Measurements from ENCODE around the gene ABHD18.
"Not testable (repeated sequence)": the region's sequence is repeated elsewhere in the genome, so short reads cannot be mapped to it uniquely, and the experiment has no call there.

DNA sequence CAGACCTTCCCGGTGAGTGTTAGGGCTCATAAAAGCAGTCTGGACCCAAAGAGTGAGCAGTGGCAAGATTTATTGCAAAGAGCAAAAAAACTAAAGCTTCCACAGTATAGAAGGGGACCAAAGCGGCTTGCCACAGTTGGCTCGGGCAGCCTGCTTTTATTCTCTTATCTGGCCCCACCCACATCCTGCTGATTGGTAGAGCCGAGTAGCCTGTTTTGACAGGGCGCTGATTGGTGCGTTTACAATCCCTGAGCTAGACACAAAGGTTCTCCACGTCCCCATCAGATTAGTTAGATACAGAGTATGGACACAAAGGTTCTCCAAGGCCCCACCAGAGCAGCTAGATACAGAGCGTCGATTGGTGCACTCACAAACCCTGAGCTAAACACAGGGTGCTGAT is 81.8 kb downstream of the ABHD18 start:
- TF ChIP-seq, protein P1, sequence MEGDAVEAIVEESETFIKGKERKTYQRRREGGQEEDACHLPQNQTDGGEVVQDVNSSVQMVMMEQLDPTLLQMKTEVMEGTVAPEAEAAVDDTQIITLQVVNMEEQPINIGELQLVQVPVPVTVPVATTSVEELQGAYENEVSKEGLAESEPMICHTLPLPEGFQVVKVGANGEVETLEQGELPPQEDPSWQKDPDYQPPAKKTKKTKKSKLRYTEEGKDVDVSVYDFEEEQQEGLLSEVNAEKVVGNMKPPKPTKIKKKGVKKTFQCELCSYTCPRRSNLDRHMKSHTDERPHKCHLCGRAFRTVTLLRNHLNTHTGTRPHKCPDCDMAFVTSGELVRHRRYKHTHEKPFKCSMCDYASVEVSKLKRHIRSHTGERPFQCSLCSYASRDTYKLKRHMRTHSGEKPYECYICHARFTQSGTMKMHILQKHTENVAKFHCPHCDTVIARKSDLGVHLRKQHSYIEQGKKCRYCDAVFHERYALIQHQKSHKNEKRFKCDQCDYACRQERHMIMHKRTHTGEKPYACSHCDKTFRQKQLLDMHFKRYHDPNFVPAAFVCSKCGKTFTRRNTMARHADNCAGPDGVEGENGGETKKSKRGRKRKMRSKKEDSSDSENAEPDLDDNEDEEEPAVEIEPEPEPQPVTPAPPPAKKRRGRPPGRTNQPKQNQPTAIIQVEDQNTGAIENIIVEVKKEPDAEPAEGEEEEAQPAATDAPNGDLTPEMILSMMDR (IDR thresholded peaks at IDR 0.05): not testable (repeated sequence)
- not testable (repeated sequence) for TF ChIP-seq POLR2A (IDR thresholded peaks at IDR 0.05); EP300 (IDR thresholded peaks at IDR 0.05; ENCODE audit: low read depth)
